Activated naive CD4-positive, alpha-beta T cell (primary cell): ENCODE results near the gene KLK6.

Source experiments
- DNase-seq, 4 experiments: peaks; one replicate each; lab custom pipeline; 2025; lab: John Stamatoyannopoulos, UW

The KLK6 gene

GRCh38 chr19:50969413-50969760 is at the start of gene KLK6:
Gene KLK6 (minus strand): TSS chr19:50969591. CDS start chr19:50968104, 1,487 bp downstream.
- DNase-seq = no peak

- DNase-seq = no peak
These were observed 49.6 kb upstream of the KLK6 start for GRCh38 chr19:51018745-51019543.

- peak in 3 of 4 experiments; percentile 8 to 19 (median 14) for DNase-seq
These were observed 47.6 kb upstream of the KLK6 start for GRCh38 chr19:51016798-51017683.

- no peak for DNase-seq
These were observed 46.4 kb upstream of the KLK6 start for GRCh38 chr19:51015691-51016267.

- DNase-seq = no peak
These were observed 44.9 kb upstream of the KLK6 start for GRCh38 chr19:51014242-51014641.

GRCh38 chr19:51012661-51013190 is 43.3 kb upstream of the KLK6 start:
- no peak for DNase-seq

GRCh38 chr19:51010066-51010795 is 40.8 kb upstream of the KLK6 start:
- DNase-seq = no peak

GRCh38 chr19:51009061-51009891 is 39.9 kb upstream of the KLK6 start:
- DNase-seq = no peak

GRCh38 chr19:51007488-51007887 is 38.1 kb upstream of the KLK6 start:
- no peak for DNase-seq

GRCh38 chr19:51006406-51006805 is 37.0 kb upstream of the KLK6 start:
- no peak for DNase-seq

- no peak for DNase-seq
These were observed 35.9 kb upstream of the KLK6 start for GRCh38 chr19:51005248-51005647.

GRCh38 chr19:51003316-51003715 is 33.9 kb upstream of the KLK6 start:
- no peak for DNase-seq

- DNase-seq = no peak
These were observed 33.3 kb upstream of the KLK6 start for GRCh38 chr19:51002542-51003311.

GRCh38 chr19:51002089-51002532 is 32.7 kb upstream of the KLK6 start:
- DNase-seq = no peak

GRCh38 chr19:51001515-51001914 is 32.1 kb upstream of the KLK6 start, which contains the start of gene KLK8:
Gene KLK8 (minus strand): TSS chr19:51001604. CDS start chr19:51001167, 437 bp downstream.
- no peak for DNase-seq

- no peak for DNase-seq
These were observed 31.6 kb upstream of the KLK6 start for GRCh38 chr19:51000981-51001380.

GRCh38 chr19:51000426-51000825 is 31.0 kb upstream of the KLK6 start:
- DNase-seq = no peak

GRCh38 chr19:50998686-50999085 is 29.3 kb upstream of the KLK6 start:
- DNase-seq = no peak

- DNase-seq = no peak
These were observed 28.7 kb upstream of the KLK6 start for GRCh38 chr19:50998061-50998460.

- no peak for DNase-seq
These were observed 24.7 kb upstream of the KLK6 start for GRCh38 chr19:50994129-50994528.
